Ectodermal cell (in vitro differentiated cells): ENCODE measurements around the gene TMEM219. TPM values are rescaled to one million over a fixed set of nuclear protein-coding genes. Genes with fewer than 3 reads are reported as not detected.

ENCODE experiments used
- H3K27ac ChIP-seq: 2 replicates; pipeline ENCODE4 v1.7.0; 2013; ENCODE audit warnings: mild to moderate bottlenecking, low read depth, low read length; ENCODE audit not compliant: insufficient read depth, poor library complexity, severe bottlenecking
- H3K27me3 ChIP-seq: 2 replicates; pipeline ENCODE4 v1.7.0; 2013; ENCODE audit warnings: mild to moderate bottlenecking, low read length; ENCODE audit not compliant: insufficient read depth, control insufficient read depth, poor library complexity, severe bottlenecking
- H3K36me3 ChIP-seq: one replicate; pipeline ENCODE4 v1.7.0; 2013; ENCODE audit warnings: low read length; ENCODE audit not compliant: control insufficient read depth, insufficient read depth
- H3K4me1 ChIP-seq: one replicate; pipeline ENCODE4 v1.7.0; 2013; ENCODE audit warnings: low read length; ENCODE audit not compliant: control insufficient read depth, insufficient read depth
- H3K4me3 ChIP-seq: 2 replicates; pipeline ENCODE4 v1.7.0; 2013; ENCODE audit warnings: low read depth, low read length, control low read depth; ENCODE audit not compliant: insufficient read depth
- H3K9me3 ChIP-seq: 2 replicates; pipeline ENCODE4 v1.7.0; 2013; ENCODE audit warnings: mild to moderate bottlenecking, low read length, moderate library complexity; ENCODE audit not compliant: control insufficient read depth
- WGBS, 2 experiments: methylation state at CpG; one replicate each; pipeline ENCODE4 v1.1.7; 2013; ENCODE audit warnings: missing lambda C conversion rate in 2 of 2; 5-methylcytosine and 5-hydroxymethylcytosine counted together
- polyA plus RNA-seq, 4 experiments: library from polyadenylated mRNA; stranded (reverse); fragments of 50-300 nt; gene quantifications; one replicate each; pipeline ENCODE4 v1.2.3, GENCODE V29; 2013

The TMEM219 gene
- polyA plus RNA-seq (2013, experiment 1 of 4): 110 TPM
- 111 TPM for polyA plus RNA-seq (2013, experiment 2 of 4)
- 133 TPM for polyA plus RNA-seq (2013, experiment 3 of 4)
- 146 TPM for polyA plus RNA-seq (2013, experiment 4 of 4)

DNA sequence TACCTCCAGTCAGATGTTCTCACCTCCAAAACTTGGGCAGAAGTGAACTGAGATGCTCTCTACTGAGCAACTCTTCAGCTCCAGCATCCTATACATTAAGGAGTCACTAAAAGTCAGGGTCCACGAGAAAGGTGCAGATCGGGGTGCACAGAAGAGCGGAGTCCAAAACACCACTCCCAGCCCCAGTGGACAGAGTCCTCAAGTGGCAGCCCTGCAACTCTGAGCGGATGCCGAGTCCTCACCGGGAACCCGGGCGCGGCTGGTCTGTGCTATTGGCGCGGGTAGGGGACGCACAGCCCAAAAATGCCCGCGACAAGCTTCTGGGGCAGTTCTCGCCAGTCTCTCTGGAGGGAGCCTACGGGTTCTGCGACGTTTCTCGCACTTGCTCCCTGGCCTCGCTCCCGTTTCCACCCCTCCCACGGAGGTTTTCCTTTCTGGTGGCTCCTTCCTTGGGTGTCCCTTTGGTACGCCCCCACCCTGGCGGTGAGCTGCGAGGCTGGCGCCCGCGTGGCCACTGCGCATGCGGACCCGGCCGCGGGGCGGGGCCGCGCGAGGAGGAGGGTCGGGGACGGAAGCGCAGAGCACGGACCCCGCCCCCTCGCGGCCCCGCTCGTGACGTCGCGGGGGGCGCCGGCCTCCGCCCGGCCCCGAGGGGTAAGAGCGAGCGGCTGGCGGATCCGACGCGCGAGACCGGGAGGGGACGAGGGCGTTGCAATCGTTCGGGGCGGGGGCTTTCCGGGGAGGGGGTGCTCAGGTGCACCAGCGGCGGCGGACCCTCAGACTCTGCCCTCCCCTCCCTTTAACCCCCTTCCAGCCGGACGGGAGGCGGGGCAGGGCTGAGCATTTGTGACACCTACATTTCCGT is at the start of gene TMEM219:
Gene TMEM219 (plus strand): TSS at position 601 of the 865 bp plus-strand sequence. CDS start 1,065 bp downstream, outside the sequence.
- Histone ChIP-seq H3K4me1 (no peaks in the 10 kb centered on the region), H3K4me3 (peak within 1 kb of the TSS; percentile 58)
- 1% methylated on average over 75 of the region's 75 CpGs for WGBS, 2 experiments

DNA sequence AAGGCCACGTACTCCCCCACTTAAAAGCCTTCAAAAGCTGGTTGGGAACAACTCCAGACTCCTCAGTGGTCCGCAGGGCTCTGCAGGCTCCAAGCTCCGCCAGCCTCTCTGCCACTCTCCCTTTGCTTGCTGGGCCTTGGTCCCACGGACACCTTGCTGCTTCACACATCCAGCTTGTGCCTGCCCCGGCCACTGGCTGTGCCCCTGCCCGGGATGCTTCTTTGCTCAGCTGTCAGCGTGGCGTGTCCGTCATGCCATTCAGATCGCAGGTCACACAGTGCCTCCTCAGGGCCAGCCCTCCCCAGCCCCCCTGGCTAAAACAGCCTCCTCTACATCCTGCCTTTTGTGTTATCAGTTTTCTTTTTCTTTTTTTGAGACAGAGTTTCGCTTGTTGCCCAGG is 49.8 kb upstream of the TMEM219 start:
- H3K27me3 ChIP-seq: no peaks in the 10 kb centered on the region
- 87 to 89% methylated on average over 11 of the region's 11 CpGs for WGBS, 2 experiments
- no peak overlapping the region for H3K27ac ChIP-seq
- no peaks in the 10 kb centered on the region for H3K9me3 ChIP-seq
- H3K36me3 ChIP-seq: no peaks in the 10 kb centered on the region
- no peak overlapping the region for H3K4me3 ChIP-seq
- H3K4me1 ChIP-seq: no peaks in the 10 kb centered on the region

More for the DNA sequence above, at the start of gene TMEM219:
- Histone ChIP-seq H3K36me3 (no peaks in the 10 kb centered on the region), H3K27me3 (no peaks in the 10 kb centered on the region), H3K27ac (peak within 1 kb of the TSS; percentile 2), H3K9me3 (no peaks in the 10 kb centered on the region)

GRCh38 chr16:29913514-29913913 is 48.4 kb upstream of the TMEM219 start:
- Histone ChIP-seq H3K27me3 (no peaks in the 10 kb centered on the region), H3K36me3 (no peaks in the 10 kb centered on the region), H3K4me3 (no peak overlapping the region), H3K9me3 (no peaks in the 10 kb centered on the region), H3K4me1 (no peaks in the 10 kb centered on the region), H3K27ac (no peak overlapping the region)
- WGBS, 2 experiments: 93 to 94% methylated on average over 8 of the region's 8 CpGs

- Histone ChIP-seq H3K9me3 (no peaks in the 10 kb centered on the region), H3K27ac (no peak overlapping the region), H3K36me3 (peaks cover 8% of the 10 kb centered on the region), H3K4me1 (no peaks in the 10 kb centered on the region), H3K4me3 (no peak overlapping the region), H3K27me3 (no peaks in the 10 kb centered on the region)
- 86 to 95% methylated on average over 6 of the region's 6 CpGs for WGBS, 2 experiments
Measured at GRCh38 chr16:29915590-29916247, 46.2 kb upstream of the TMEM219 start.

DNA sequence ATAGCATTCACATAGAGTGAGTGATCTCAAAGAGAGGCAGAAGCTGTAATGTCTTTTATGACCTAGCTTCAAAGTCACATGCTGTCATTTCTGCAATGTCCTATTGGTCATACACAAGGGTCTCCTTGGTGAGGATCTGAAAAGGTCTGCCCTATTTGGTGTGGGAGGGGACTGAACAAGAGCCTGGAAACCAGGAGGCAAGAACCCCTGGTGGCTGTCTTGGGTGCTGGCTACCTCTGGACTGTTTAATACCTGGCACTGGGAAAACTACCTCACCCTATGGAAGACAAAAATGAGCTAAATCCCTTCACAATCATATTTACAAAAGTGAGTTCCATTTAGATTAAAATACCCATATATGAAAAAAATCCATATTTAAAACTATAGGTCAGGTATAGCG is 44.9 kb upstream of the TMEM219 start:
- peaks cover 8% of the 10 kb centered on the region for H3K36me3 ChIP-seq
- no peak overlapping the region for H3K27ac ChIP-seq
- no peak overlapping the region for H3K4me3 ChIP-seq
- H3K27me3 ChIP-seq: no peaks in the 10 kb centered on the region
- H3K9me3 ChIP-seq: no peaks in the 10 kb centered on the region
- WGBS, 2 experiments: 91 to 94% methylated on average over 1 of the region's 1 CpG
- no peaks in the 10 kb centered on the region for H3K4me1 ChIP-seq

GRCh38 chr16:29920288-29921033 is 41.4 kb upstream of the TMEM219 start:
- Histone ChIP-seq H3K27me3 (no peaks in the 10 kb centered on the region), H3K36me3 (peaks cover 8% of the 10 kb centered on the region), H3K4me1 (no peaks in the 10 kb centered on the region), H3K4me3 (no peak overlapping the region), H3K9me3 (no peaks in the 10 kb centered on the region), H3K27ac (no peak overlapping the region)
- WGBS, 2 experiments: 95 to 96% methylated on average over 6 of the region's 6 CpGs

DNA sequence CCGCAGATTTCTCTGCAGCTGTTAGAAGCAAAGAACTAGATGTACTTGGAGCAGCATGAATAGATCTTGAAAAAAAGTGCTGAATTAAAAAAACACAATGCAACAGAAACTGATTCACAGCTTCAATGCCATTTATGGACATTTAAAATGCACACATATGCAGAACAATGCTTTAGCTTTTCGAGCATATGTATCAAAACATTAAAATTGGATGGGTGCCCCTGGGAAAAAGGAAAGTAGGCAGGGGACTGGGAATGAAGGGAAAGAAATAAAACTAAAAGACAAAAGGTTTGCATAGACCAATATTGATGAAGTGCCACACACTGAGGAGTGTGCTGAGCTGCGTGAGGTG is 40.9 kb upstream of the TMEM219 start:
- peaks cover 8% of the 10 kb centered on the region for H3K36me3 ChIP-seq
- 93 to 98% methylated on average over 3 of the region's 3 CpGs for WGBS, 2 experiments
- no peaks in the 10 kb centered on the region for H3K9me3 ChIP-seq
- no peak overlapping the region for H3K4me3 ChIP-seq
- H3K27ac ChIP-seq: no peak overlapping the region
- no peaks in the 10 kb centered on the region for H3K4me1 ChIP-seq
- no peaks in the 10 kb centered on the region for H3K27me3 ChIP-seq

GRCh38 chr16:29922326-29922725 is 39.6 kb upstream of the TMEM219 start:
- Histone ChIP-seq H3K27me3 (no peaks in the 10 kb centered on the region), H3K4me3 (no peak overlapping the region), H3K27ac (no peak overlapping the region), H3K4me1 (no peaks in the 10 kb centered on the region), H3K36me3 (peaks cover 8% of the 10 kb centered on the region), H3K9me3 (no peaks in the 10 kb centered on the region)
- 92 to 98% methylated on average over 2 of the region's 2 CpGs for WGBS, 2 experiments

- Histone ChIP-seq H3K27me3 (no peaks in the 10 kb centered on the region), H3K36me3 (peaks cover 8% of the 10 kb centered on the region), H3K4me1 (no peaks in the 10 kb centered on the region), H3K9me3 (no peaks in the 10 kb centered on the region), H3K27ac (no peak overlapping the region), H3K4me3 (no peak overlapping the region)
- WGBS, 2 experiments: 96% methylated on average over 12 of the region's 12 CpGs
Measured at GRCh38 chr16:29922986-29923501, 38.8 kb upstream of the TMEM219 start.
